K562 (cell line): Measurements from ENCODE around the gene PRSS8. TPM values are rescaled to one million over a fixed set of nuclear protein-coding genes. Genes with fewer than 3 reads are reported as not detected.

Source experiments
- BMI1 ChIP-seq: fragments of 150-350 bp; IDR thresholded peaks from 2 replicates; pipeline ENCODE4 v1.6.1; 2014; ENCODE audit warnings: low read length
- CBFA2T3 ChIP-seq: fragments of 450-650 bp; IDR thresholded peaks from 2 replicates; pipeline ENCODE4 v1.6.1; 2017
- CREB3L1 ChIP-seq: fragments of 450-650 bp; IDR thresholded peaks from 2 replicates; pipeline ENCODE4 v1.6.1; 2014; ENCODE audit warnings: low read depth, mild to moderate bottlenecking, moderate library complexity, borderline replicate concordance
- DDX20 ChIP-seq: fragments of 450-650 bp; IDR thresholded peaks from 2 replicates; pipeline ENCODE4 v1.6.1; 2016; ENCODE audit warnings: missing genetic modification characterization, low read depth, mild to moderate bottlenecking, missing compliant biosample characterization, moderate library complexity
- E2F6 ChIP-seq, 2 experiments: IDR thresholded peaks; 2 replicates each; pipeline ENCODE4 v1.6.1; 2011; ENCODE audit warnings: borderline replicate concordance in 1 of 2, control low read depth in 1 of 2, low read depth in 1 of 2, low read length in 1 of 2, mild to moderate bottlenecking in 1 of 2, mixed read lengths in 1 of 2, moderate library complexity in 1 of 2; ENCODE audit not compliant: insufficient read depth in 1 of 2, insufficient read length in 1 of 2, poor library complexity in 1 of 2, severe bottlenecking in 1 of 2; ENCODE audit errors: extremely low read depth in 1 of 2
- FOXA1 ChIP-seq: fragments of 450-650 bp; IDR thresholded peaks from 2 replicates; pipeline ENCODE4 v1.6.1; 2016; ENCODE audit warnings: mild to moderate bottlenecking, borderline replicate concordance
- FOXA3 ChIP-seq, 2 experiments: fragments of 450-650 bp in 1 of 2; sonication (generic) in 1 of 2; formaldehyde crosslinking; IDR thresholded peaks in 1 of 2; conservative IDR thresholded peaks in 1 of 2; 2 replicates each; pipeline versions ENCODE4 v1.4.0 to v1.8.0; 2020 to 2022; ENCODE audit warnings: mild to moderate bottlenecking in 2 of 2, missing genetic modification reagents in 1 of 2
- FOXJ3 ChIP-seq: sonication (generic); formaldehyde crosslinking; IDR thresholded peaks from 2 replicates; pipeline ENCODE4 v1.4.0; 2020; ENCODE audit warnings: mild to moderate bottlenecking, missing genetic modification reagents
- GATAD2B ChIP-seq: fragments of 450-650 bp; IDR thresholded peaks from 2 replicates; pipeline ENCODE4 v1.6.1; 2017; ENCODE audit warnings: mild to moderate bottlenecking, borderline replicate concordance
- KAT8 ChIP-seq: fragments of 450-650 bp; IDR thresholded peaks from 2 replicates; pipeline ENCODE4 v1.6.1; 2016; ENCODE audit warnings: low read depth, mild to moderate bottlenecking
- KDM2B ChIP-seq: fragments of 250-450 bp; sonication (Bioruptor Pico); IDR thresholded peaks from 2 replicates; pipeline ENCODE4 v1.8.0; 2021; ENCODE audit warnings: mild to moderate bottlenecking, moderate library complexity
- MEF2A ChIP-seq: IDR thresholded peaks from 2 replicates; pipeline ENCODE4 v1.6.1; 2011; ENCODE audit warnings: low read depth, mild to moderate bottlenecking, low read length, moderate library complexity; ENCODE audit not compliant: control insufficient read depth
- PKNOX1 ChIP-seq: fragments of 450-650 bp; IDR thresholded peaks from 2 replicates; pipeline ENCODE4 v1.6.1; 2016
- THAP12 ChIP-seq: fragments of 250-450 bp; sonication (Bioruptor Pico); IDR thresholded peaks from 2 replicates; pipeline ENCODE4 v1.9.0; 2021; ENCODE audit warnings: mild to moderate bottlenecking, inconsistent platforms
- XRCC4 ChIP-seq: IDR thresholded peaks from one replicate; pipeline ENCODE4 v1.6.1; 2011; ENCODE audit not compliant: insufficient read depth, insufficient read length; ENCODE audit errors: extremely low read depth
- YY1 ChIP-seq, 3 experiments: IDR thresholded peaks; 2 replicates each; pipeline ENCODE4 v1.6.1; 2011; ENCODE audit warnings: low read length in 2 of 3, mild to moderate bottlenecking in 2 of 3, moderate library complexity in 2 of 3, borderline replicate concordance in 1 of 3, control low read depth in 1 of 3, low read depth in 1 of 3; ENCODE audit not compliant: insufficient read depth in 3 of 3, insufficient replicate concordance in 2 of 3, control insufficient read depth in 1 of 3, insufficient read length in 1 of 3; ENCODE audit errors: extremely low read depth in 1 of 3
- ZC3H8 ChIP-seq: fragments of 450-650 bp; IDR thresholded peaks from 2 replicates; pipeline ENCODE4 v1.6.1; 2017
- ZKSCAN8 ChIP-seq: fragments of 200-800 bp; sonication (Bioruptor generic); IDR thresholded peaks from 2 replicates; pipeline ENCODE4 v1.6.1; 2016; ENCODE audit warnings: missing genetic modification characterization, missing compliant biosample characterization
- ZNF134 ChIP-seq: fragments of 250-450 bp; sonication (Bioruptor Pico); conservative IDR thresholded peaks from 2 replicates; pipeline ENCODE4 v1.4.0; 2020
- ZNF3 ChIP-seq: fragments of 250-450 bp; sonication (Bioruptor Pico); IDR thresholded peaks from 2 replicates; pipeline ENCODE4 v1.5.0; 2021; ENCODE audit warnings: mild to moderate bottlenecking, moderate library complexity
- ZNF311 ChIP-seq: fragments of 250-450 bp; sonication (Bioruptor Pico); IDR thresholded peaks from 2 replicates; pipeline ENCODE4 v1.4.0; 2020; ENCODE audit warnings: mild to moderate bottlenecking, moderate library complexity
- ZNF584 ChIP-seq: fragments of 200-800 bp; sonication (Bioruptor generic); IDR thresholded peaks from 2 replicates; pipeline ENCODE4 v1.6.1; 2016; ENCODE audit warnings: low read depth, mild to moderate bottlenecking, missing genetic modification characterization, missing compliant biosample characterization
- ZNF717 ChIP-seq: fragments of 250-450 bp; sonication (Bioruptor Pico); IDR thresholded peaks from 2 replicates; pipeline ENCODE4 v1.5.0; 2021
- polyA plus RNA-seq, 8 experiments: library from polyadenylated mRNA; depleted of rRNA in 4 of 8; stranded (reverse) in 5 of 8; unstranded in 3 of 8; fragments of >200 nt; fragmentation: Nextera tagmentation in 2 of 8; fragmentation: Illumina TruSeq in 1 of 8; extraction: Ambion mirVana in 2 of 8; extraction: Trizol in 1 of 8; gene quantifications; 2 replicates each; pipeline versions ENCODE4 v1.2.1 to v1.2.3, GENCODE V29; 2011 to 2014; ENCODE audit warnings: inconsistent platforms in 1 of 8, missing spikeins in 1 of 8
- total RNA-seq, 7 experiments: library from RNA; depleted of rRNA in 6 of 7; stranded (reverse); fragments of >200 nt in 6 of 7; fragmentation: Illumina TruSeq in 2 of 7; extraction: Trizol in 2 of 7; gene quantifications; 2 replicates each; pipeline versions ENCODE4 v1.2.1 to v1.2.3, GENCODE V29; 2011 to 2021; ENCODE audit warnings: low replicate concordance in 1 of 7

Gene PRSS8
- total and polyA plus RNA-seq, 9 of the 15 experiments (the other 6 are each of a cell fraction or from before 2014, with no cell fraction given) = 0.25 to 3.9 (median 1.3) TPM; not detected in 1

- peak; percentile 91 to 94 for TF ChIP-seq E2F6 (IDR thresholded peaks at IDR 0.05; ENCODE audit: borderline replicate concordance in 1 of 2, extremely low read depth in 1 of 2, insufficient read depth in 1 of 2, insufficient read length in 1 of 2, low read depth in 1 of 2, low read length in 1 of 2, poor library complexity in 1 of 2, severe bottlenecking in 1 of 2)
- TF ChIP-seq DDX20 (tag) = no peak
- no peak for TF ChIP-seq ZNF584 (CRISPR knock-in tag)
- TF ChIP-seq FOXJ3 (CRISPR knock-in tag) = no peak
- TF ChIP-seq ZKSCAN8 (CRISPR knock-in tag) = no peak
- no peak for TF ChIP-seq ZC3H8
- TF ChIP-seq FOXA1 = no peak
- TF ChIP-seq CBFA2T3 = 0 out of 2 replicates have a peak, but pooled peaks have one; percentile 21
- TF ChIP-seq PKNOX1 = no peak
- TF ChIP-seq CREB3L1 = peak; percentile 49; the same call in 1 of the 2 replicates
- peak; percentile 90; the same call in 1 of the 2 replicates for TF ChIP-seq GATAD2B
- TF ChIP-seq XRCC4 = no peak
- TF ChIP-seq MEF2A = no peak
- no peak for TF ChIP-seq THAP12
- no peak for TF ChIP-seq KAT8
- no peak for TF ChIP-seq ZNF717 (CRISPR knock-in tag)
- peak in 1 of 3 experiments; percentile 45 for TF ChIP-seq YY1 (IDR thresholded peaks at IDR 0.05; ENCODE audit: borderline replicate concordance in 1 of 3, control insufficient read depth in 1 of 3, extremely low read depth in 1 of 3, insufficient read depth in 3 of 3, insufficient read length in 1 of 3, insufficient replicate concordance in 2 of 3, low read depth in 1 of 3, low read length in 2 of 3)
- no peak for TF ChIP-seq ZNF3
- no peak for TF ChIP-seq FOXA3 (CRISPR knock-in tag; conservative IDR thresholded peaks at IDR 0.05 in 1 of 2, IDR thresholded peaks at IDR 0.05 in 1 of 2)
- TF ChIP-seq BMI1 = no peak
- no peak for TF ChIP-seq ZNF311 (CRISPR knock-in tag)
- no peak for TF ChIP-seq KDM2B (CRISPR knock-in tag)
- no peak for TF ChIP-seq ZNF134 (CRISPR knock-in tag)
These were observed 29.8 kb downstream of the PRSS8 start (continued) for GRCh38 chr16:31105677-31106213.
